ENCODE results near the gene BTBD8.

DNA sequence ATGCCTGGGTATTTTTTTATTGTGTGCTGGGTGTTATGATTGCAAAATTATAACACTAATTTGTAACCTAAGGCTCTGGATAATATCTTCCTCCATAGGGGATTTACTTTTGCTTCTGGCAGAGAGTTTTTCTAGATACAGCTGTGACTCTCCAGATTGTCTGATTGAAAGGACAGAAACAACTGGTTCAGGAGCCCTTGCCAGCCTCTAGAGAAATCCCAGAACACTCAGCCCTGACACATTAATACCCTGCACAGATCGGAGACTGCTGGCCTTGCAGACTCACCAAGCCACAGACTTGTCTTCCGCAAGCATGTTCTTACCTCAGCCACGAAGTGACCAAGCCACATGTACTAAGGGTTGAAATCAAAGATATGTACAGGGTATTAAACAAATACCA, 148.3 kb downstream of the BTBD8 start:
- TF ChIP-seq, protein P1, sequence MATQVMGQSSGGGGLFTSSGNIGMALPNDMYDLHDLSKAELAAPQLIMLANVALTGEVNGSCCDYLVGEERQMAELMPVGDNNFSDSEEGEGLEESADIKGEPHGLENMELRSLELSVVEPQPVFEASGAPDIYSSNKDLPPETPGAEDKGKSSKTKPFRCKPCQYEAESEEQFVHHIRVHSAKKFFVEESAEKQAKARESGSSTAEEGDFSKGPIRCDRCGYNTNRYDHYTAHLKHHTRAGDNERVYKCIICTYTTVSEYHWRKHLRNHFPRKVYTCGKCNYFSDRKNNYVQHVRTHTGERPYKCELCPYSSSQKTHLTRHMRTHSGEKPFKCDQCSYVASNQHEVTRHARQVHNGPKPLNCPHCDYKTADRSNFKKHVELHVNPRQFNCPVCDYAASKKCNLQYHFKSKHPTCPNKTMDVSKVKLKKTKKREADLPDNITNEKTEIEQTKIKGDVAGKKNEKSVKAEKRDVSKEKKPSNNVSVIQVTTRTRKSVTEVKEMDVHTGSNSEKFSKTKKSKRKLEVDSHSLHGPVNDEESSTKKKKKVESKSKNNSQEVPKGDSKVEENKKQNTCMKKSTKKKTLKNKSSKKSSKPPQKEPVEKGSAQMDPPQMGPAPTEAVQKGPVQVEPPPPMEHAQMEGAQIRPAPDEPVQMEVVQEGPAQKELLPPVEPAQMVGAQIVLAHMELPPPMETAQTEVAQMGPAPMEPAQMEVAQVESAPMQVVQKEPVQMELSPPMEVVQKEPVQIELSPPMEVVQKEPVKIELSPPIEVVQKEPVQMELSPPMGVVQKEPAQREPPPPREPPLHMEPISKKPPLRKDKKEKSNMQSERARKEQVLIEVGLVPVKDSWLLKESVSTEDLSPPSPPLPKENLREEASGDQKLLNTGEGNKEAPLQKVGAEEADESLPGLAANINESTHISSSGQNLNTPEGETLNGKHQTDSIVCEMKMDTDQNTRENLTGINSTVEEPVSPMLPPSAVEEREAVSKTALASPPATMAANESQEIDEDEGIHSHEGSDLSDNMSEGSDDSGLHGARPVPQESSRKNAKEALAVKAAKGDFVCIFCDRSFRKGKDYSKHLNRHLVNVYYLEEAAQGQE (IDR thresholded peaks at IDR 0.05; ENCODE audit: insufficient replicate concordance, low read depth): no peak
- TF ChIP-seq POLR2AphosphoS5 (IDR thresholded peaks at IDR 0.05; ENCODE audit: low read depth): no peak
- TF ChIP-seq, protein P2, sequence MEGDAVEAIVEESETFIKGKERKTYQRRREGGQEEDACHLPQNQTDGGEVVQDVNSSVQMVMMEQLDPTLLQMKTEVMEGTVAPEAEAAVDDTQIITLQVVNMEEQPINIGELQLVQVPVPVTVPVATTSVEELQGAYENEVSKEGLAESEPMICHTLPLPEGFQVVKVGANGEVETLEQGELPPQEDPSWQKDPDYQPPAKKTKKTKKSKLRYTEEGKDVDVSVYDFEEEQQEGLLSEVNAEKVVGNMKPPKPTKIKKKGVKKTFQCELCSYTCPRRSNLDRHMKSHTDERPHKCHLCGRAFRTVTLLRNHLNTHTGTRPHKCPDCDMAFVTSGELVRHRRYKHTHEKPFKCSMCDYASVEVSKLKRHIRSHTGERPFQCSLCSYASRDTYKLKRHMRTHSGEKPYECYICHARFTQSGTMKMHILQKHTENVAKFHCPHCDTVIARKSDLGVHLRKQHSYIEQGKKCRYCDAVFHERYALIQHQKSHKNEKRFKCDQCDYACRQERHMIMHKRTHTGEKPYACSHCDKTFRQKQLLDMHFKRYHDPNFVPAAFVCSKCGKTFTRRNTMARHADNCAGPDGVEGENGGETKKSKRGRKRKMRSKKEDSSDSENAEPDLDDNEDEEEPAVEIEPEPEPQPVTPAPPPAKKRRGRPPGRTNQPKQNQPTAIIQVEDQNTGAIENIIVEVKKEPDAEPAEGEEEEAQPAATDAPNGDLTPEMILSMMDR (IDR thresholded peaks at IDR 0.05; ENCODE audit: insufficient read depth, low read length): no peak
